ENCODE results near the gene PLEKHG2. TPM values are rescaled to one million over a fixed set of nuclear protein-coding genes. Genes with fewer than 3 reads are reported as not detected.
A peak's percentile ranks its signal among the peaks of the same experiment; 100 is the strongest.

PLEKHG2 gene
- total RNA-seq, 2 experiments from 2014 or later: 65.7 to 65.9 TPM

DNA sequence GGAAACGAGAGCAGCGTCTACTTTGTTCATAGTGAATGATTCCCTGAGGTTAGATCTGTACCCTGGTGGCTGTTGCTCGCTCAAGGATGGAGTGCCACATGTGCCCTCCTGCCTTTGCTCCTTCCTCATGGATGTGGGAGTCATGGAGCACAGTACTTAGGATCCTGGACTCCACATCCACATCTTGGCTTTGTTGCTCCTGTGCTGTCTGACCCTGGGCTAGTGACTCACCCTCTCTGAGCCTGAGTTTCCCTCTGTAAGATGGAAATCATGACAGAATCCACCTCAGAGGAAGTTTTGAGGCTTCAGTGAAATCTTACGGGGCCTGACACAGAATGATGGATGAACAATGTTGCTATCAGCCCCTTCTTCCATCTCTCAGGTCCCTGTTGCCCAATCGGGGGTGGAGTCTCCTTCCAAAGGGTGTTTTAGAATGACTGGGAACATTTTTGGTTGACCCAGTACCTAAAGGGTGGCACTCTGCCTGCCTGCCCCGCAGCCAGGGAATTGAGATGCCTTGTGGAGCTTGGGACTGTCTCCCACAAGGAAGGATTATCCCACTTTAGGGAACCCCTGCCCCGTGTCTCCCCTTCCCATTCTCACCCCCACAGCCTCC, 58.4 kb downstream of the PLEKHG2 start:
- POLR2A ChIA-PET: interaction anchor here (0.5 kb wide), 1 partner anchor 10 kb away, joined by 3 read pairs; the partner anchor contains the start of gene TIMM50
- Mint-ChIP-seq H3K27ac (no peak overlapping the region), H3K36me3 (peaks cover 24% of the 10 kb centered on the region), H3K4me1 (peaks cover 11% of the 10 kb centered on the region), H3K9me3 (no peaks in the 10 kb centered on the region), H3K4me3 (no peak overlapping the region), H3K27me3 (no peaks in the 10 kb centered on the region)
- ATAC-seq (ENCODE audit: low read depth): no peak
- DNase-seq: no peak

DNA sequence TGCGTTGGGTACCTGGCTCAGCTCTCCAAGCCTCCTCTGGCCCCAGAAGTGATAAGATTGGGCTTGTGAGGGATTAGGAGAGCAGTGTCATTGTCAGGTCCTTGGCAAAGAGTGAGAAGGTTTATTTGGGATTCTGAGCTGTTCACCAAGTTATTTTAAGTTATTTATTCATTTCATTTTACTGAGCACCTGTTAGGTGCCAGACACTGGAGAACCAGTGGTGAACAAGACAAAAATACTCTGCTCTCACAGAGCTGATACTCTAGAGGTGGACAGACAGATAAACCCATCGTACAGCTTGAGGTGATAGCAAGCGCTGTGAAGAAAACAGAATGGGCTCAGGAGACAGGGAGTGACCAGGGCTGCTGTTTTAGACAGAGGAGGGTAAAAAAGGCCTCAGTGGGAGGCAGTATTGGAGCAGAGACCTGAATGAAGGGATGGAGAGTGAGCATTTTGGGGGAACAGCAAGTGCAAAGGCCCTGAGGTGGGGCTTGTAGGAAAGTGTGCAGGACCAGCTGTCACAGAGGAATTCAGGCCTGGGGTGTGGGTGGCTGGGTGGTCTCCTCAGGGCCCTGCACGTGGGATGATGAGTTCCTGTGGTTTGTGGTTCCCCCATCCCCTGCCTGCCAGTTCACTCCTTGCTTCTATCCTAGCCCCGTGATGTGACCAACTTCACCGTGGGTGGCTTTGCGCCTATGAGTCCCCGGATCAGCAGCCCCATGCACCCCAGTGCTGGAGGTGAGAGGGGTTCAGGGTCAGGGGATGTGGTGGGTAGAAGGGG, 59.5 kb downstream of the PLEKHG2 start:
- no peaks in the 10 kb centered on the region for H3K27me3 Mint-ChIP-seq
- no peak overlapping the region for H3K4me3 Mint-ChIP-seq
- H3K4me1 Mint-ChIP-seq: peaks cover 9% of the 10 kb centered on the region
- H3K9me3 Mint-ChIP-seq: no peaks in the 10 kb centered on the region
- no peak overlapping the region for H3K27ac Mint-ChIP-seq
- POLR2A ChIA-PET: no interaction called here
- ATAC-seq (ENCODE audit: low read depth) (no peak), DNase-seq (no peak)
- peaks cover 27% of the 10 kb centered on the region for H3K36me3 Mint-ChIP-seq

DNA sequence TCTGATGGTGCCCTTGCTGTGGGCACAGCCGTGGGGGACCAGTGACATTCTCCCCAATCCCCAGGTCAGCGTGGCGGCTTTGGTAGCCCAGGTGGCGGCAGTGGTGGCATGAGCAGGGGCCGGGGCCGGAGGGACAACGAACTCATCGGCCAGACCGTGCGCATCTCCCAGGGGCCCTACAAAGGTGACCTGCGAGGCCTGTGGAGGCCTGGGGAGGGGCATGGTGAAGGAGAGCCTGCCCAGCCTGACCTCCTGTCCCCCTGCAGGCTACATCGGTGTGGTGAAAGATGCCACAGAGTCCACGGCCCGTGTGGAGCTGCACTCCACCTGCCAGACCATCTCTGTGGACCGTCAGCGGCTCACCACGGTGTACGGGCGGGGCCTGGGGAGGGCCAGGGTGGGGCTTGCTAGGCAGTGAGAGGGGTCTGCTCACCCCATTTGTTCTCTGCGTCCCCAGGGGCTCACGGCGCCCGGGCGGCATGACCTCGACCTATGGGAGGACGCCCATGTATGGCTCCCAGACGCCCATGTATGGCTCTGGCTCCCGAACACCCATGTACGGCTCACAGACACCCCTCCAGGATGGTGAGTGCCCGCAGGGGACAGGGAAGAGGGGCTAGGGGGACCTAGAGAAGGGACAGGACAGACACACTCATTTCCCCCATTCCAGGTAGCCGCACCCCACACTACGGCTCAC, 60.4 kb downstream of the PLEKHG2 start:
- peaks cover 27% of the 10 kb centered on the region for H3K36me3 Mint-ChIP-seq
- POLR2A ChIA-PET: no interaction called here
- no peaks in the 10 kb centered on the region for H3K9me3 Mint-ChIP-seq

DNA sequence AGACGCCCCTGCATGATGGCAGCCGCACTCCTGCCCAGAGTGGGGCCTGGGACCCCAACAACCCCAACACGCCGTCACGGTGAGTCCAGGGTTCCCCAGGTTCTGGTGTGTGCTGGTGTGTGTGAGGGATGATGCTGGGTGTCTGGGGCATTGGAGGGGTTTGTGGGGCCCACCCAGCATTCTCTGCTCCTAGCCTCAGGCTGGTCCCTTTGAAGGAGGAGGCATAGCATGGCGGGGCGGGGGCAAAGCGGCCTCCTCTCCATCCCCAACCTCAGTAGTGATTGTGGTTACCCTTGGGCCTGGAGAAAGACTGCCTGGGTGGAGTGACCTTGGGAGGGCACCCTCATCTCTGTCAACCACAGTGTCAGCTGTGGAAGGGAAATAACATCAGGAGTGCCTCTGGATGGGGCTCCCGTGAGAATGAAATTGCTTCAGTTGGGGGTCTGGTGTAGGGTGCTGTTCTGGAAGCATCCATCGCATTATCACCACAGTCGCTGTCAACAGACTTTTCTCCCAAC, 61.0 kb downstream of the PLEKHG2 start:
- Mint-ChIP-seq H3K4me3 (no peak overlapping the region), H3K4me1 (peaks cover 9% of the 10 kb centered on the region), H3K9me3 (no peaks in the 10 kb centered on the region), H3K27me3 (no peaks in the 10 kb centered on the region), H3K36me3 (peaks cover 27% of the 10 kb centered on the region), H3K27ac (no peak overlapping the region)
- DNase-seq (no peak), ATAC-seq (ENCODE audit: low read depth) (no peak)
- POLR2A ChIA-PET: no interaction called here

More for the DNA sequence above, 60.4 kb downstream of the PLEKHG2 start:
- no peak for DNase-seq
- ATAC-seq (ENCODE audit: low read depth): no peak
- no peaks in the 10 kb centered on the region for H3K27me3 Mint-ChIP-seq
- H3K27ac Mint-ChIP-seq: no peak overlapping the region
- H3K4me1 Mint-ChIP-seq: peaks cover 9% of the 10 kb centered on the region
- H3K4me3 Mint-ChIP-seq: no peak overlapping the region

DNA sequence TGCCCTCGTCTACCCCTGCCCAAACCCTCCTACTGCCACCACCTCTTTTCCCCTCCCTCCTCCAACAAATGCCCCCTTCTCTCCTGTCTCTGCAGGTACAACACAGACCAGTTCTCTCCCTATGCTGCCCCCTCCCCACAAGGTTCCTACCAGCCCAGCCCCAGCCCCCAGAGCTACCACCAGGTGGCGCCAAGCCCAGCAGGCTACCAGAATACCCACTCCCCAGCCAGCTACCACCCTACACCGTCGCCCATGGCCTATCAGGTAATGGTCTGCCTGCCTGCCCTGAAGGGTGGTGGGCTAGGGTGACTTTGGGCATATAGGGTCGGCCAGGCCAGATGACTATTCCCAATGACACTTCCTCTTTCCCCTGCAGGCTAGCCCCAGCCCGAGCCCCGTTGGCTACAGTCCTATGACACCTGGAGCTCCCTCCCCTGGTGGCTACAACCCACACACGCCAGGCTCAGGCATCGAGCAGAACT, 61.7 kb downstream of the PLEKHG2 start:
- POLR2A ChIA-PET: interaction anchor here (0.7 kb wide), 2 partner anchors 26 to 58 kb away, joined by 3 to 4 read pairs; partner anchors contain the start of gene EID2B
- ATAC-seq (ENCODE audit: low read depth) (peak; percentile 57), DNase-seq (peak; percentile 75)
- H3K36me3 Mint-ChIP-seq: peaks cover 26% of the 10 kb centered on the region
- H3K4me3 Mint-ChIP-seq: no peak overlapping the region
- peak overlapping the region; percentile 22 for H3K27ac Mint-ChIP-seq
- peaks cover 9% of the 10 kb centered on the region for H3K4me1 Mint-ChIP-seq
- H3K27me3 Mint-ChIP-seq: no peaks in the 10 kb centered on the region
- H3K9me3 Mint-ChIP-seq: no peaks in the 10 kb centered on the region

DNA sequence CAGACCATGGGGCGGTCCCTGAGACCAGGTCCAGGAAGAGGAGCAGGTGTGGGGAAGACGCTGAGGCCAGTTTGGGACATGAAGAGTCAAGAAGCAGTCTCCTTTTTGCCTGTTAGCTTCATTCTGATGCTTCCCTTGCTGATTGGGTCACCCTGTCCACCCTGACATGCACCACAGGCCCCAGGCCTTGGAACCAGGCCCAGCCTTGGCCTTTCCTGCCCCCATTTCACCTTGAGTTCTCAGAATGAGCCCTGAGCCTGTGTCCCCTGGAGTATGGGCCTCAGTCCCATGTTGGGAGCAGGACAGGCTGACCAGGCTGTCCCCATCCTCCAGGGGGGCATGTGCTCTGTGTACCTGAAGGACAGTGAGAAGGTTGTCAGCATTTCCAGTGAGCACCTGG, 63.3 kb downstream of the PLEKHG2 start:
- Mint-ChIP-seq H3K27ac (no peak overlapping the region), H3K4me1 (peaks cover 14% of the 10 kb centered on the region)
- DNase-seq: no peak

More for the DNA sequence above, 63.3 kb downstream of the PLEKHG2 start:
- POLR2A ChIA-PET: interaction anchor here (1.0 kb wide), 1 partner anchor 32 kb away, joined by 4 read pairs; no protein-coding TSS in a partner anchor
- Mint-ChIP-seq H3K4me3 (no peak overlapping the region), H3K27me3 (no peaks in the 10 kb centered on the region), H3K9me3 (no peaks in the 10 kb centered on the region), H3K36me3 (peaks cover 20% of the 10 kb centered on the region)
- no peak for ATAC-seq (ENCODE audit: low read depth)

Small RNAs within 50 kb of the gene (microRNA-seq; reads per million reads assigned to microRNA genes)
- not detected for gene MIR4530

Other genes with a start within 250 kb of the PLEKHG2 start
- gene NCCRP1, start 215.7 kb upstream of the PLEKHG2 start, total RNA-seq: not detected
- not detected for gene SYCN, start 208.4 kb upstream of the PLEKHG2 start, total RNA-seq
- gene IFNL3, start 167.7 kb upstream of the PLEKHG2 start, total RNA-seq: not detected
- gene IFNL4, start 163.8 kb upstream of the PLEKHG2 start, total RNA-seq: not detected
- gene IFNL2, start 144.3 kb upstream of the PLEKHG2 start, total RNA-seq: not detected
- gene IFNL1, start 116.3 kb upstream of the PLEKHG2 start, total RNA-seq: not detected
- gene LRFN1, start 91.8 kb upstream of the PLEKHG2 start, total RNA-seq: 1 to 10 TPM; 9.2 to 9.4 TPM
- gene GMFG, start 76.6 kb upstream of the PLEKHG2 start, total RNA-seq: 100 to 1,000 TPM; 428 to 433 TPM
- gene SAMD4B, start 70.2 kb upstream of the PLEKHG2 start, total RNA-seq: 10 to 100 TPM; 47.8 to 51.3 TPM
- gene PAF1, start 21.6 kb upstream of the PLEKHG2 start, total RNA-seq: 10 to 100 TPM; 40.7 to 47.0 TPM
- gene MED29, start 21.3 kb upstream of the PLEKHG2 start, total RNA-seq: 10 to 100 TPM; 39.0 to 40.7 TPM
- gene ZFP36, start 5.8 kb upstream of the PLEKHG2 start, total RNA-seq: 100 to 1,000 TPM; 102 to 107 TPM
- gene RPS16, start 23.3 kb downstream of the PLEKHG2 start, total RNA-seq: 1,000 to 10,000 TPM; 2,294 to 2,369 TPM
- 100 to 1,000 TPM; 173 to 176 TPM for gene SUPT5H, start 32.9 kb downstream of the PLEKHG2 start, total RNA-seq
- 10 to 100 TPM; 42.8 to 46.8 TPM for gene TIMM50, start 68.2 kb downstream of the PLEKHG2 start, total RNA-seq
- gene DLL3, start 86.3 kb downstream of the PLEKHG2 start, total RNA-seq: under 1 TPM; 0.19 to 0.23 TPM
- gene SELENOV, start 102.5 kb downstream of the PLEKHG2 start, total RNA-seq: not detected
- gene EID2B, start 120.2 kb downstream of the PLEKHG2 start, total RNA-seq: 1 to 10 TPM; 6.3 to 7.0 TPM
- 10 to 100 TPM; 17.5 to 20.7 TPM for gene EID2, start 127.5 kb downstream of the PLEKHG2 start, total RNA-seq
- gene LGALS13, start 189.9 kb downstream of the PLEKHG2 start, total RNA-seq: not detected
- not detected for gene LGALS16, start 243.2 kb downstream of the PLEKHG2 start, total RNA-seq

Measured in activated naive CD8-positive, alpha-beta T cell treated with anti-CD3 and anti-CD28 coated beads, Interleukin-2, amount 10 ng/mL, durations not matched to agents 7 days and 5 days (primary cell).